ENCODE measurements around the gene MANF. TPM values are rescaled to one million over a fixed set of nuclear protein-coding genes. Genes with fewer than 3 reads are reported as not detected.
A peak's percentile ranks its signal among the peaks of the same experiment; 100 is the strongest.

The MANF gene
- total and polyA plus RNA-seq, 10 donors: 31.8 to 85.8 (median 47.7) TPM

- no peak for TF ChIP-seq CTCF (IDR thresholded peaks at IDR 0.05 in 8 of 11, conservative IDR thresholded peaks at IDR 0.05 in 3 of 11)
- no peak for TF ChIP-seq POLR2AphosphoS5 (IDR thresholded peaks at IDR 0.05)
- no peak for TF ChIP-seq POLR2A (IDR thresholded peaks at IDR 0.05)
- Histone ChIP-seq H3K4me3 (no peak overlapping the region), H3K27ac (no peak overlapping the region), H3K36me3 (peaks cover 0 to 91% (median 59%) of the 10 kb centered on the region in 6 donors), H3K9me3 (no peaks in the 10 kb centered on the region), H3K4me1 (peaks cover 0 to 9% (median 0%) of the 10 kb centered on the region in 6 donors), H3K27me3 (replicated peaks in 1 of 7) (no peaks in the 10 kb centered on the region)
- WGBS, 5 donors: 90 to 98% (median 97%) methylated on average over 5 of the region's 5 CpGs
- intact Hi-C loops (cut with DNase I; ENCODE audit: low total_unique reads): no loop called here
- no peak for DNase-seq
These were observed 49.0 kb downstream of the MANF start for GRCh38 chr3:51434110-51434509.

- Histone ChIP-seq H3K27me3 (replicated peaks in 1 of 7) (no peaks in the 10 kb centered on the region), H3K4me1 (peaks cover 0 to 9% (median 0%) of the 10 kb centered on the region in 6 donors), H3K27ac (no peak overlapping the region), H3K36me3 (peaks cover 0 to 91% (median 59%) of the 10 kb centered on the region in 6 donors), H3K9me3 (no peaks in the 10 kb centered on the region), H3K4me3 (no peak overlapping the region)
- intact Hi-C loops (cut with DNase I; ENCODE audit: low total_unique reads): no loop called here
- DNase-seq: no peak
- TF ChIP-seq POLR2A (IDR thresholded peaks at IDR 0.05) (no peak), CTCF (IDR thresholded peaks at IDR 0.05 in 8 of 11, conservative IDR thresholded peaks at IDR 0.05 in 3 of 11) (peak in 9 of 11 experiments; percentile 28 to 73 (median 58))
These were observed 49.7 kb downstream of the MANF start for GRCh38 chr3:51434746-51435327.

GRCh38 chr3:51436998-51437639 lies 52.0 kb downstream of the MANF start:
- Histone ChIP-seq H3K27me3 (replicated peaks in 1 of 7) (no peaks in the 10 kb centered on the region), H3K4me1 (peaks cover 0 to 9% (median 0%) of the 10 kb centered on the region in 6 donors), H3K36me3 (peaks cover 0 to 91% (median 58%) of the 10 kb centered on the region in 6 donors), H3K4me3 (no peak overlapping the region), H3K27ac (no peak overlapping the region), H3K9me3 (no peaks in the 10 kb centered on the region)
- DNase-seq: no peak
- TF ChIP-seq POLR2A (IDR thresholded peaks at IDR 0.05): no peak
- TF ChIP-seq POLR2AphosphoS5 (IDR thresholded peaks at IDR 0.05): no peak
- TF ChIP-seq CTCF (IDR thresholded peaks at IDR 0.05 in 8 of 11, conservative IDR thresholded peaks at IDR 0.05 in 3 of 11): no peak
- 84 to 99% (median 92%) methylated on average over 8 of the region's 8 CpGs for WGBS, 5 donors
- intact Hi-C loops (cut with DNase I; ENCODE audit: low total_unique reads): no loop called here

Other genes with a start within 250 kb of the MANF start
- 10 to 100 TPM; 19.7 to 34.6 (median 29.0) TPM for gene RBM15B, start 6.0 kb downstream of the MANF start, total RNA-seq
- gene RBM15B, start 6.0 kb downstream of the MANF start, polyA plus RNA-seq: 10 to 100 TPM in 1 of 3 donors, 1 to 10 TPM in 2; 6.4 to 10.7 (median 7.4) TPM
- 10 to 100 TPM; 22.2 to 27.4 (median 24.1) TPM for gene DCAF1, start 114.7 kb downstream of the MANF start, total RNA-seq
- gene DCAF1, start 114.7 kb downstream of the MANF start, polyA plus RNA-seq: 1 to 10 TPM; 7.0 to 9.0 (median 7.2) TPM
- gene RAD54L2, start 153.4 kb downstream of the MANF start, total RNA-seq: 10 to 100 TPM; 22.8 to 36.7 (median 32.4) TPM
- gene RAD54L2, start 153.4 kb downstream of the MANF start, polyA plus RNA-seq: 1 to 10 TPM; 1.4 to 4.3 (median 2.2) TPM